Erythroblast (primary cell): ENCODE measurements around the gene PCDHB7.
"Not testable (repeated sequence)": the region's sequence is repeated elsewhere in the genome, so short reads cannot be mapped to it uniquely, and the experiment has no call there.

Source experiments
- DNase-seq, 2 experiments: peaks; one replicate each; lab custom pipeline; 2025; lab: John Stamatoyannopoulos, UW
- GATA1 ChIP-seq: IDR thresholded peaks from 2 replicates; pipeline ENCODE4 v1.6.1; 2011; ENCODE audit warnings: low read depth, mild to moderate bottlenecking, control low read depth, low read length, moderate library complexity
- POLR2A ChIP-seq: IDR thresholded peaks from 2 replicates; pipeline ENCODE4 v1.6.1; 2011; ENCODE audit warnings: mild to moderate bottlenecking, low read length

The PCDHB7 gene

GRCh38 chr5:141175933-141176332 is 3.5 kb downstream of the PCDHB7 start:
- DNase-seq = no peak
- TF ChIP-seq POLR2A = no peak
- no peak for TF ChIP-seq GATA1

- not testable (repeated sequence) for DNase-seq
Measured at GRCh38 chr5:141177577-141178191, 5.2 kb downstream of the PCDHB7 start, which contains the start of gene PCDHB8. Gene PCDHB8, plus strand, starts transcription at chr5:141177790. Its CDS starts 245 bp downstream, at chr5:141178035.

GRCh38 chr5:141179371-141179770 is 6.9 kb downstream of the PCDHB7 start:
- not testable (repeated sequence) for DNase-seq

- not testable (repeated sequence) for DNase-seq
Measured at GRCh38 chr5:141179876-141180275, 7.4 kb downstream of the PCDHB7 start.

- TF ChIP-seq POLR2A (no peak), GATA1 (no peak)
- DNase-seq = no peak
Measured at GRCh38 chr5:141180313-141180712, 7.9 kb downstream of the PCDHB7 start.

- peak in 1 of 2 experiments; percentile 3 for DNase-seq
- no peak for TF ChIP-seq POLR2A
- no peak for TF ChIP-seq GATA1
Measured at GRCh38 chr5:141182248-141182647, 9.8 kb downstream of the PCDHB7 start, which contains the start of gene PCDHB16. Gene PCDHB16, plus strand, starts transcription at chr5:141182387. Its CDS starts 173 bp downstream, at chr5:141182560.

- not testable (repeated sequence) for DNase-seq
Measured at GRCh38 chr5:141184117-141184855, 11.8 kb downstream of the PCDHB7 start.

- TF ChIP-seq POLR2A = no peak
- no peak for TF ChIP-seq GATA1
- DNase-seq = peak in 1 of 2 experiments; percentile 4
Measured at GRCh38 chr5:141186897-141187512, 14.6 kb downstream of the PCDHB7 start, which contains the start of gene PCDHB9. Gene PCDHB9, plus strand, starts transcription at chr5:141187161. Its CDS starts 158 bp downstream, at chr5:141187319.

- not testable (repeated sequence) for DNase-seq
Measured at GRCh38 chr5:141188682-141189081, 16.2 kb downstream of the PCDHB7 start.

- DNase-seq = not testable (repeated sequence)
Measured at GRCh38 chr5:141189131-141189530, 16.7 kb downstream of the PCDHB7 start.

- DNase-seq = peak; percentile 1 to 40
Measured at GRCh38 chr5:141192110-141192725, 19.8 kb downstream of the PCDHB7 start, which contains the start of gene PCDHB10. Gene PCDHB10, plus strand, starts transcription at chr5:141192353. Its CDS starts 200 bp downstream, at chr5:141192553.

GRCh38 chr5:141194332-141194731 is 21.9 kb downstream of the PCDHB7 start:
- not testable (repeated sequence) for DNase-seq

More at GRCh38 chr5:141192110-141192725, 19.8 kb downstream of the PCDHB7 start, which contains the start of gene PCDHB10:
- no peak for TF ChIP-seq POLR2A
- TF ChIP-seq GATA1 = no peak

GRCh38 chr5:141196363-141196762 is 23.9 kb downstream of the PCDHB7 start:
- TF ChIP-seq POLR2A = no peak
- TF ChIP-seq GATA1 = no peak
- DNase-seq = no peak

- TF ChIP-seq POLR2A (no peak), GATA1 (no peak)
- no peak for DNase-seq
Measured at GRCh38 chr5:141199359-141200235, 27.2 kb downstream of the PCDHB7 start, which contains the start of gene PCDHB11. Gene PCDHB11, plus strand, starts transcription at chr5:141199627. Its CDS starts 148 bp downstream, at chr5:141199775.

GRCh38 chr5:141201126-141201525 is 28.7 kb downstream of the PCDHB7 start:
- not testable (repeated sequence) for DNase-seq

- not testable (repeated sequence) for DNase-seq
Measured at GRCh38 chr5:141201646-141202045, 29.2 kb downstream of the PCDHB7 start.
